H1 (cell line): ENCODE measurements around the gene CENATAC. TPM values are rescaled to one million over a fixed set of nuclear protein-coding genes. Genes with fewer than 3 reads are reported as not detected.

Experiments
- CTCF ChIA-PET: fragments of 300-600 bp; sonication (Branson Sonifier 250); formaldehyde crosslinking; loops from one replicate; lab custom pipeline; 2021; ENCODE audit not compliant: partially characterized antibody; lab: Charles Lee
- POLR2A ChIA-PET: fragments of 300-600 bp; sonication (Branson Sonifier 250); formaldehyde crosslinking; loops from one replicate; lab custom pipeline; 2021; ENCODE audit warnings: inconsistent platforms; ENCODE audit not compliant: partially characterized antibody; lab: Charles Lee
- DNase-seq, 2 experiments: peaks; one replicate each; pipeline versions ENCODE4 v3.0.0 to v3.0.0-alpha.2; 2010 to 2022; ENCODE audit warnings: low spot score in 2 of 2, low read depth in 1 of 2, mixed read lengths in 1 of 2
- FAIRE-seq: peaks from 2 replicates; lab custom pipeline; 2011; peaks lifted over from hg19 to GRCh38; lab: Jason Lieb, UNC
- H2AFZ ChIP-seq: 2 replicates; pipeline ENCODE4 v1.8.1; 2012; ENCODE audit warnings: low read length, inconsistent platforms
- H2AK5ac ChIP-seq: 2 replicates; pipeline ENCODE4 v1.6.1; 2013; ENCODE audit warnings: low read depth, low read length
- H2BK120ac ChIP-seq: replicated peaks from 2 replicates; pipeline ENCODE3; 2013; ENCODE audit warnings: low read depth, low read length, inconsistent platforms
- H2BK12ac ChIP-seq: 2 replicates; pipeline ENCODE4 v1.6.1; 2013; ENCODE audit warnings: low read depth, low read length
- H2BK15ac ChIP-seq: 2 replicates; pipeline ENCODE4 v1.6.1; 2013; ENCODE audit warnings: low read length
- H2BK20ac ChIP-seq: 2 replicates; pipeline ENCODE4 v1.6.1; 2013; ENCODE audit warnings: low read length
- H2BK5ac ChIP-seq: 2 replicates; pipeline ENCODE4 v1.6.1; 2013; ENCODE audit warnings: low read depth, low read length
- H3K14ac ChIP-seq: 2 replicates; pipeline ENCODE4 v1.6.1; 2013; ENCODE audit warnings: inconsistent platforms; ENCODE audit not compliant: insufficient read length
- H3K18ac ChIP-seq: 2 replicates; pipeline ENCODE4 v1.6.1; 2013; ENCODE audit warnings: low read length; ENCODE audit errors: extremely low read depth
- H3K23ac ChIP-seq: 2 replicates; pipeline ENCODE4 v1.6.1; 2013; ENCODE audit warnings: inconsistent platforms; ENCODE audit not compliant: insufficient read length
- H3K23me2 ChIP-seq: 2 replicates; pipeline ENCODE4 v1.6.1; 2013; ENCODE audit warnings: low read depth, low read length
- H3K27ac ChIP-seq: 2 replicates; pipeline ENCODE4 v1.6.1; 2011; ENCODE audit warnings: low read depth, low read length, inconsistent platforms
- H3K27me3 ChIP-seq, 4 experiments: replicated peaks in 1 of 4; 1 replicate in 1 of 4; 2 replicates in 3 of 4; pipeline versions ENCODE4 v1.6.1 to v1.8.1; 2011 to 2013; ENCODE audit warnings: low read length in 3 of 4, mild to moderate bottlenecking in 3 of 4, inconsistent platforms in 2 of 4, mixed read lengths in 2 of 4, moderate library complexity in 1 of 4; ENCODE audit not compliant: control insufficient read depth in 3 of 4, insufficient read depth in 3 of 4; ENCODE audit errors: extremely low read depth in 1 of 4
- H3K36me3 ChIP-seq, 4 experiments: 2 replicates each; pipeline versions ENCODE4 v1.6.1 to v1.8.1; 2011 to 2013; ENCODE audit warnings: mild to moderate bottlenecking in 4 of 4, low read length in 3 of 4, moderate library complexity in 2 of 4, control low read depth in 1 of 4, inconsistent platforms in 1 of 4; ENCODE audit not compliant: insufficient read depth in 4 of 4, control insufficient read depth in 2 of 4
- H3K4ac ChIP-seq: replicated peaks from 2 replicates; pipeline ENCODE3; 2013; ENCODE audit warnings: low read length, low read depth, mixed read lengths, inconsistent platforms; ENCODE audit not compliant: insufficient read length
- H3K4me1 ChIP-seq, 4 experiments: replicated peaks in 1 of 4; 1 replicate in 1 of 4; 2 replicates in 3 of 4; pipeline versions ENCODE4 v1.6.1 to v1.8.1; 2011 to 2013; ENCODE audit warnings: low read length in 3 of 4, inconsistent platforms in 2 of 4, mixed read lengths in 1 of 4; ENCODE audit not compliant: insufficient read depth in 4 of 4, control insufficient read depth in 3 of 4
- H3K4me2 ChIP-seq, 2 experiments: 2 replicates each; pipeline versions ENCODE4 v1.6.1 to v1.8.1; 2011 to 2013; ENCODE audit warnings: low read depth in 2 of 2, low read length in 2 of 2, control low read depth in 1 of 2, inconsistent platforms in 1 of 2, mild to moderate bottlenecking in 1 of 2; ENCODE audit not compliant: insufficient read depth in 1 of 2
- H3K4me3 ChIP-seq, 4 experiments: fragments of 200-600, 300-600 bp in 1 of 4; sonication (generic), shearing (Covaris generic), sonication (Bioruptor Twin) in 1 of 4; 2 replicates each; pipeline versions ENCODE4 v1.5.1 to v1.8.1; 2011 to 2016; ENCODE audit warnings: low read length in 4 of 4, low read depth in 3 of 4, control low read depth in 2 of 4, inconsistent platforms in 2 of 4, mild to moderate bottlenecking in 2 of 4, mixed read lengths in 1 of 4, moderate library complexity in 1 of 4; ENCODE audit not compliant: insufficient read depth in 2 of 4; ENCODE audit errors: extremely low read depth in 1 of 4
- H3K56ac ChIP-seq: replicated peaks from 2 replicates; pipeline ENCODE3; 2013; ENCODE audit warnings: low read depth, mild to moderate bottlenecking, mixed read lengths, low read length, inconsistent platforms; ENCODE audit not compliant: insufficient read length
- H3K79me1 ChIP-seq: 2 replicates; pipeline ENCODE4 v1.6.1; 2013; ENCODE audit warnings: low read depth, low read length, control low read depth
- H3K79me2 ChIP-seq, 2 experiments: 2 replicates each; pipeline versions ENCODE4 v1.6.1 to v1.8.1; 2012 to 2013; ENCODE audit warnings: low read length in 2 of 2, mild to moderate bottlenecking in 2 of 2, inconsistent platforms in 1 of 2; ENCODE audit not compliant: insufficient read depth in 2 of 2, control insufficient read depth in 1 of 2
- H3K9ac ChIP-seq, 4 experiments: replicated peaks in 1 of 4; 1 replicate in 1 of 4; 2 replicates in 3 of 4; pipeline versions ENCODE4 v1.6.1 to v1.8.1; 2011 to 2013; ENCODE audit warnings: low read depth in 3 of 4, low read length in 3 of 4, control low read depth in 2 of 4, mild to moderate bottlenecking in 2 of 4, moderate library complexity in 2 of 4, inconsistent platforms in 1 of 4; ENCODE audit errors: extremely low read depth in 1 of 4
- H3K9me3 ChIP-seq, 2 experiments: 2 replicates each; pipeline versions ENCODE4 v1.6.1 to v1.8.1; 2012 to 2013; ENCODE audit warnings: mild to moderate bottlenecking in 2 of 2, moderate library complexity in 2 of 2, control low read depth in 1 of 2, inconsistent platforms in 1 of 2, low read depth in 1 of 2, low read length in 1 of 2, mixed read lengths in 1 of 2; ENCODE audit not compliant: insufficient read depth in 2 of 2
- H4K20me1 ChIP-seq, 2 experiments: replicated peaks in 1 of 2; 2 replicates each; pipeline versions ENCODE3 to v1.8.1; 2011 to 2013; ENCODE audit warnings: inconsistent platforms in 2 of 2, low read length in 2 of 2, mild to moderate bottlenecking in 1 of 2; ENCODE audit not compliant: insufficient read depth in 2 of 2, control insufficient read depth in 1 of 2
- H4K5ac ChIP-seq: 2 replicates; pipeline ENCODE4 v1.6.1; 2013; ENCODE audit warnings: low read length, low read depth, mixed read lengths, inconsistent platforms; ENCODE audit not compliant: insufficient read length
- H4K8ac ChIP-seq: 2 replicates; pipeline ENCODE4 v1.8.0; 2013; ENCODE audit warnings: mild to moderate bottlenecking, moderate library complexity, low read length, inconsistent platforms; ENCODE audit not compliant: insufficient read depth; ENCODE audit errors: extremely low read depth
- H4K91ac ChIP-seq: replicated peaks from 2 replicates; pipeline ENCODE3; 2013; ENCODE audit warnings: low read length, mixed read lengths, inconsistent platforms; ENCODE audit not compliant: insufficient read length
- PHF8 ChIP-seq: fragments of 200-600 bp; sonication (generic); conservative IDR thresholded peaks from 2 replicates; pipeline ENCODE4 v1.7.1; 2012; ENCODE audit warnings: low read depth, mild to moderate bottlenecking, inconsistent platforms, low read length, moderate library complexity
- WGBS, 2 experiments: shearing (Covaris generic) in 1 of 2; methylation state at CpG; one replicate each; pipeline versions ENCODE4 v1.1.6 to v1.1.7; 2013 to 2015; ENCODE audit warnings: low lambda C conversion rate in 2 of 2, mixed read lengths in 2 of 2, inconsistent platforms in 1 of 2, low coverage in 1 of 2, missing lambda C conversion rate in 1 of 2; ENCODE audit not compliant: insufficient replicate concordance in 2 of 2, insufficient coverage in 1 of 2, insufficient read length in 1 of 2; ENCODE audit errors: extremely low coverage in 1 of 2, missing lambda C conversion rate in 1 of 2; 5-methylcytosine and 5-hydroxymethylcytosine counted together
- polyA plus RNA-seq, 7 experiments: library from polyadenylated mRNA; depleted of rRNA in 3 of 7; stranded (reverse) in 5 of 7; unstranded in 2 of 7; fragments of >200 nt in 5 of 7; fragments of 200-250 nt in 2 of 7; gene quantifications; 1 replicate in 5 of 7; 2 replicates in 1 of 7; 4 replicates in 1 of 7; pipeline versions ENCODE4 v1.2.1 to v1.2.3, GENCODE V29; 2011 to 2013; ENCODE audit warnings: missing spikeins in 2 of 7, mixed read lengths in 2 of 7
- total RNA-seq: library from RNA; stranded (reverse); fragmentation: NEBNext Ultra II Directional; extraction: Animal tissue kit (Norgen Biotek cat#: 25700); gene quantifications from 2 replicates; pipeline ENCODE4 v1.2.1, GENCODE V29; 2021

Gene CENATAC
- total and polyA plus RNA-seq, 2 of the 8 experiments (the other 6 are each of a cell fraction or from before 2014, with no cell fraction given): 22.7 to 36.4 TPM

GRCh38 chr11:119041821-119042514 is 44.0 kb downstream of the CENATAC start:
- Histone ChIP-seq H4K8ac (no peak overlapping the region), H4K20me1 (peaks cover 0 to 4% of the 10 kb centered on the region in 2 experiments), H3K9ac (no peak overlapping the region), H3K79me1 (no peaks in the 10 kb centered on the region), H3K27ac (no peak overlapping the region), H3K14ac (no peak overlapping the region), H2BK120ac (no peak overlapping the region), H2BK20ac (no peak overlapping the region), H3K79me2 (no peaks in the 10 kb centered on the region), H3K9me3 (no peaks in the 10 kb centered on the region), H3K4ac (no peak overlapping the region), H3K4me3 (no peak overlapping the region), H3K23me2 (no peaks in the 10 kb centered on the region), H3K4me1 (peaks cover 0 to 3% (median 2%) of the 10 kb centered on the region in 4 experiments; a peak in 3 of 7 replicates), H2BK15ac (no peak overlapping the region), H4K5ac (no peak overlapping the region), H4K91ac (no peak overlapping the region), H3K23ac (no peak overlapping the region)
- WGBS, 2 experiments: 87% methylated on average over 4 of the region's 4 CpGs; no CpG with 5 or more reads in 1 of the 2 experiments
- FAIRE-seq: no peak
- TF ChIP-seq PHF8: no peak
- TF ChIP-seq, all 59 proteins: peak for 0
- Histone ChIP-seq H3K36me3 (peaks cover 6 to 18% (median 13%) of the 10 kb centered on the region in 4 experiments; a peak in 7 of 8 replicates), H2AK5ac (no peak overlapping the region), H3K27me3 (no peaks in the 10 kb centered on the region), H2AFZ (no peak overlapping the region), H3K56ac (no peak overlapping the region), H2BK5ac (no peak overlapping the region), H3K4me2 (no peak overlapping the region), H2BK12ac (no peak overlapping the region), H3K18ac (no peak overlapping the region)
- ChIA-PET POLR2A (interaction anchor here (0.6 to 5.7 kb wide), 8 partner anchors 9 to 282 kb away, joined by 3 to 45 read pairs (median 8); partner anchors contain the start of genes HYOU1 and SLC37A4), CTCF (interaction anchor here (0.6 to 1.8 kb wide), 7 partner anchors 9 to 44 kb away, joined by 3 to 5 read pairs (median 3); no protein-coding TSS in a partner anchor)
- DNase-seq: no peak
